ENCODE data around the gene CHURC1. TPM values are rescaled to one million over a fixed set of nuclear protein-coding genes. Genes with fewer than 3 reads are reported as not detected.
A peak's percentile ranks its signal among the peaks of the same experiment; 100 is the strongest.

The CHURC1 gene
- total RNA-seq, 1 donor from 2014 or later: 59.8 TPM

- Mint-ChIP-seq H3K9me3 (no peaks in the 10 kb centered on the region), H3K4me1 (no peaks in the 10 kb centered on the region), H3K4me3 (no peak overlapping the region), H3K36me3 (peaks cover 13% of the 10 kb centered on the region), H3K27me3 (ENCODE audit: insufficient read depth, low read depth) (no peaks in the 10 kb centered on the region), H3K27ac (no peak overlapping the region)
- H3K9me3 ChIP-seq (ENCODE audit: low read depth): no peaks in the 10 kb centered on the region
- no peak overlapping the region for H3K4me2 ChIP-seq
- no peak for DNase-seq (ENCODE audit: low spot score)
- H3K27ac ChIP-seq: no peak overlapping the region
- H4K20me1 ChIP-seq (ENCODE audit: low read depth): peaks cover 23% of the 10 kb centered on the region
- H3K9ac ChIP-seq: no peak overlapping the region
- no peaks in the 10 kb centered on the region for H3K4me1 ChIP-seq
- H3F3A ChIP-seq (ENCODE audit: low read depth): no peaks in the 10 kb centered on the region
- H3K4me3 ChIP-seq: no peak overlapping the region
- H3K79me2 ChIP-seq (ENCODE audit: low read depth): no peaks in the 10 kb centered on the region
- no peaks in the 10 kb centered on the region for H3K27me3 ChIP-seq
- no peak overlapping the region for H2AFZ ChIP-seq (replicated peaks)
- peaks cover 14% of the 10 kb centered on the region for H3K36me3 ChIP-seq
- TF ChIP-seq, protein P1, sequence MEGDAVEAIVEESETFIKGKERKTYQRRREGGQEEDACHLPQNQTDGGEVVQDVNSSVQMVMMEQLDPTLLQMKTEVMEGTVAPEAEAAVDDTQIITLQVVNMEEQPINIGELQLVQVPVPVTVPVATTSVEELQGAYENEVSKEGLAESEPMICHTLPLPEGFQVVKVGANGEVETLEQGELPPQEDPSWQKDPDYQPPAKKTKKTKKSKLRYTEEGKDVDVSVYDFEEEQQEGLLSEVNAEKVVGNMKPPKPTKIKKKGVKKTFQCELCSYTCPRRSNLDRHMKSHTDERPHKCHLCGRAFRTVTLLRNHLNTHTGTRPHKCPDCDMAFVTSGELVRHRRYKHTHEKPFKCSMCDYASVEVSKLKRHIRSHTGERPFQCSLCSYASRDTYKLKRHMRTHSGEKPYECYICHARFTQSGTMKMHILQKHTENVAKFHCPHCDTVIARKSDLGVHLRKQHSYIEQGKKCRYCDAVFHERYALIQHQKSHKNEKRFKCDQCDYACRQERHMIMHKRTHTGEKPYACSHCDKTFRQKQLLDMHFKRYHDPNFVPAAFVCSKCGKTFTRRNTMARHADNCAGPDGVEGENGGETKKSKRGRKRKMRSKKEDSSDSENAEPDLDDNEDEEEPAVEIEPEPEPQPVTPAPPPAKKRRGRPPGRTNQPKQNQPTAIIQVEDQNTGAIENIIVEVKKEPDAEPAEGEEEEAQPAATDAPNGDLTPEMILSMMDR (IDR thresholded peaks at IDR 0.05): no peak
- no peak for TF ChIP-seq EZH2phosphoT487 (IDR thresholded peaks at IDR 0.05)
Measured at GRCh38 chr14:64935508-64935907, 21.3 kb downstream of the CHURC1 start.

DNA sequence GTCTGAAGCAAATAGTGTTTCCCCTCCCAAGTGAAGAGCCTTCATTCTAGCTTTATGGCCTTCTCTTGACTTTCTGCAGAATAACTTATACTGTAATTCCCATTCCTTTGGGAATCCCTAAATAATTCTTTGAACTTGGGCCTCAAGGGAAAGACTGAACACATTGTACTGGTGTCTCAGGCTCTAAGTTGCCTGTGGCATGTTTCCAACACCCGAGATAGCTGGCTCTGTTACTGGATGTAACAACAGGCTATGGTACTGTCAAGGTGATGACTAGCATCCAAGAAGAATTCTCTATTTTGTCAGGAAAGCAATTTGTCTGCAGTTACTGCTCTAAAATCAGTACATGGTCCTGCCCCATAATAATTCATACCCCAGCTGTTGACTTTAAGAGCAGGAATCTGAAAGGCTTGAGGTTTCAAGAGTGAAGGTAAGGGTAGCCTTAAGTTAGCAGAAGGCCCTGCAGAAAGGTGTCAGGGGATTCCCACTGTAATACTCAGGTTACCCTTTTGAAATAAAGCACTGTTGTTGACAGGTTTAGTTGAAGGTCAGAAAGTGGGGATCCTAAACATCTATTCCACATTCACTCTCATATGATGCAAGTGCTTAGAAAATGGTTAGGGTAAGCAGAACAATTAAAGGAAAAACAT is 23.0 kb downstream of the CHURC1 start:
- Mint-ChIP-seq H3K9me3 (no peaks in the 10 kb centered on the region), H3K27ac (no peak overlapping the region), H3K4me3 (no peak overlapping the region), H3K27me3 (ENCODE audit: insufficient read depth, low read depth) (no peaks in the 10 kb centered on the region), H3K36me3 (peaks cover 9% of the 10 kb centered on the region), H3K4me1 (no peaks in the 10 kb centered on the region)
- no peak overlapping the region for H3K4me3 ChIP-seq
- no peaks in the 10 kb centered on the region for H3K79me2 ChIP-seq (ENCODE audit: low read depth)
- no peaks in the 10 kb centered on the region for H3F3A ChIP-seq (ENCODE audit: low read depth)
- H3K27ac ChIP-seq: no peak overlapping the region
- no peak for TF ChIP-seq EZH2 (IDR thresholded peaks at IDR 0.05)
- TF ChIP-seq EZH2phosphoT487 (IDR thresholded peaks at IDR 0.05): no peak
- TF ChIP-seq, protein P1 (IDR thresholded peaks at IDR 0.05): no peak
- H3K4me1 ChIP-seq: no peaks in the 10 kb centered on the region
- peaks cover 15% of the 10 kb centered on the region for H4K20me1 ChIP-seq (ENCODE audit: low read depth)
- H3K27me3 ChIP-seq: no peaks in the 10 kb centered on the region
- no peak for DNase-seq (ENCODE audit: low spot score)
- no peak overlapping the region for H3K4me2 ChIP-seq
- H3K36me3 ChIP-seq: peaks cover 9% of the 10 kb centered on the region
- no peaks in the 10 kb centered on the region for H3K9me3 ChIP-seq (ENCODE audit: low read depth)
- no peak overlapping the region for H2AFZ ChIP-seq (replicated peaks)
- no peak overlapping the region for H3K9ac ChIP-seq

DNA sequence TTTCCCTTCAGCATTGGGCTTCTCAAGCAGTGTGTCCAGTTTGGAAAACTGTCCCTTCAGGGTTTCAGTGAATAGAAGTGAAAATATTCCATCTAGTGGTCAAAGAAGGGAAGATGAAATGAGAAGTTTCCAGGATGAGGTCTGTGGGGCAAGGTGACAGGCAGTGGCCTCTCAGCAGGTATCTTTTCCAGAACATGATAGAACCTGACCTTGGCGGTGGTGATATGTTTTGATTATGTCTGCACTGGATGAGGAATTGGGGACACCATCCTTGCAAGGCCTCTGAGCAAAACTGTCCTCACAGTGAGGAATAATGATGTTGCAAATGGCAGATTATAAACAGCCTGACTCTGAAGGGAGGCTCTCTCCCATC is 23.6 kb downstream of the CHURC1 start:
- peaks cover 5% of the 10 kb centered on the region for H3K27me3 Mint-ChIP-seq (ENCODE audit: insufficient read depth, low read depth)
- H3K9me3 Mint-ChIP-seq: no peaks in the 10 kb centered on the region
- H3K27ac Mint-ChIP-seq: no peak overlapping the region
- no peak overlapping the region for H2AFZ ChIP-seq (replicated peaks)
- no peaks in the 10 kb centered on the region for H3K4me1 ChIP-seq
- no peaks in the 10 kb centered on the region for H3K27me3 ChIP-seq
- H3K4me2 ChIP-seq: no peak overlapping the region
- no peak overlapping the region for H3K4me3 Mint-ChIP-seq
- peaks cover 15% of the 10 kb centered on the region for H4K20me1 ChIP-seq (ENCODE audit: low read depth)
- H3K79me2 ChIP-seq (ENCODE audit: low read depth): no peaks in the 10 kb centered on the region
- no peaks in the 10 kb centered on the region for H3K4me1 Mint-ChIP-seq
- peaks cover 9% of the 10 kb centered on the region for H3K36me3 ChIP-seq
- DNase-seq (ENCODE audit: low spot score): no peak
- H3K9me3 ChIP-seq (ENCODE audit: low read depth): no peaks in the 10 kb centered on the region
- no peaks in the 10 kb centered on the region for H3F3A ChIP-seq (ENCODE audit: low read depth)
- H3K36me3 Mint-ChIP-seq: peaks cover 9% of the 10 kb centered on the region
- H3K9ac ChIP-seq: no peak overlapping the region
- no peak overlapping the region for H3K4me3 ChIP-seq
- TF ChIP-seq EZH2 (IDR thresholded peaks at IDR 0.05) (no peak), EZH2phosphoT487 (IDR thresholded peaks at IDR 0.05) (no peak)
- TF ChIP-seq, protein P1 (IDR thresholded peaks at IDR 0.05): peak; percentile 28
- H3K27ac ChIP-seq: no peak overlapping the region

Data from neural progenitor cell (in vitro differentiated cells).